DOHH2 (cell line): ENCODE data around the gene TXNDC17.

Experiments
- H3F3A ChIP-seq: fragments of 200-600 bp; sonication (generic), shearing (Covaris generic); 2 replicates; pipeline ENCODE4 v1.6.0; 2016; ENCODE audit warnings: antibody characterized with exemption, mild to moderate bottlenecking; ENCODE audit not compliant: control insufficient read depth, insufficient read depth
- H3K27ac ChIP-seq: fragments of 200-600 bp; sonication (generic); 2 replicates; pipeline ENCODE4 v1.5.1; 2014; ENCODE audit warnings: low read depth, mild to moderate bottlenecking, low read length, moderate library complexity
- H3K27me3 ChIP-seq: fragments of 200-600 bp; sonication (generic); 2 replicates; pipeline ENCODE4 v1.6.1; 2014; ENCODE audit warnings: mild to moderate bottlenecking, low read length, mixed read lengths; ENCODE audit not compliant: control insufficient read depth
- H3K36me3 ChIP-seq: fragments of 200-600 bp; sonication (generic); 2 replicates; pipeline ENCODE4 v1.6.1; 2014; ENCODE audit warnings: mild to moderate bottlenecking, low read length, moderate library complexity, mixed read lengths; ENCODE audit not compliant: control insufficient read depth
- H3K4me1 ChIP-seq: fragments of 200-600 bp; sonication (generic); 2 replicates; pipeline ENCODE4 v1.6.1; 2014; ENCODE audit warnings: mild to moderate bottlenecking, low read length, mixed read lengths; ENCODE audit not compliant: control insufficient read depth
- H3K4me2 ChIP-seq: fragments of 200-600 bp; sonication (generic); 2 replicates; pipeline ENCODE4 v1.6.0; 2014; ENCODE audit warnings: mild to moderate bottlenecking, low read length, moderate library complexity
- H3K4me3 ChIP-seq: fragments of 200-600 bp; sonication (generic); 2 replicates; pipeline ENCODE4 v1.5.1; 2014; ENCODE audit warnings: mild to moderate bottlenecking, low read length, mixed read lengths
- H3K79me2 ChIP-seq: fragments of 200-600 bp; sonication (generic); 2 replicates; pipeline ENCODE4 v1.6.1; 2014; ENCODE audit warnings: mild to moderate bottlenecking, low read length, mixed read lengths; ENCODE audit not compliant: control insufficient read depth
- H3K9me2 ChIP-seq: fragments of 200-600 bp; sonication (generic); replicated peaks from 2 replicates; pipeline ENCODE4 v1.6.1; 2014; ENCODE audit warnings: mild to moderate bottlenecking, low read length, mixed read lengths; ENCODE audit not compliant: control insufficient read depth
- H3K9me3 ChIP-seq: fragments of 200-600 bp; sonication (generic); 2 replicates; pipeline ENCODE4 v1.6.1; 2014; ENCODE audit warnings: antibody characterized with exemption, low read length, mixed read lengths; ENCODE audit not compliant: control insufficient read depth, insufficient read depth
- H4K20me1 ChIP-seq: fragments of 200-600 bp; sonication (generic); 2 replicates; pipeline ENCODE4 v1.6.0; 2014; ENCODE audit warnings: low read depth, mild to moderate bottlenecking, antibody characterized with exemption, low read length, moderate library complexity; ENCODE audit not compliant: control insufficient read depth, insufficient read depth
- CTCF ChIP-seq: fragments of 200-600 bp; sonication (generic); IDR thresholded peaks from one replicate; pipeline ENCODE4 v1.5.1; 2014; ENCODE audit warnings: antibody characterized with exemption, mild to moderate bottlenecking, low read depth, low read length; ENCODE audit not compliant: poor library complexity, severe bottlenecking
- EZH2phosphoT487 ChIP-seq: fragments of 200-600 bp; sonication (generic); IDR thresholded peaks from 2 replicates; pipeline ENCODE4 v1.6.1; 2017; ENCODE audit warnings: borderline replicate concordance, mild to moderate bottlenecking, antibody characterized with exemption, low read length, moderate library complexity, mixed read lengths

TXNDC17 gene

DNA sequence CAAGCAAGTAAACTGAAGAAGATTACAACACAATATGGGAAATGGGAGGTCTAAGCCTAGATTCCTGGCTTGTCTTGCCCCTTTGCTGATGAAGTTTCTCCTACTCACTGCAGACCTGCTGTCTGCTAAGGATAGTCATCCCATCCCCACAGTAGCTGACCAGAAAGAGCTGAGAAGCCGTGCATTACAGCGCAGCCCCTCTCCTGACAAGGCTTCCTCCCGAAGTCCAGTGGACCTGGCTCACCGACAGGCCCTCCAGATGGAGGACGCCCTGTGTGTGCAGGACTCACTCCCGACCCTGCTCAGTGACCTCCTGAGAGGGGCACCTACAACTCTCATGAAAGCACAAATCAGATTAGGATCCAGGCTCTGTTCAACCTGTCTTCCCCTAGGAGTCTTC, 35.7 kb upstream of the TXNDC17 start:
- Histone ChIP-seq H3K4me2 (no peak overlapping the region), H3K4me1 (peaks cover 1% of the 10 kb centered on the region), H3K9me3 (no peaks in the 10 kb centered on the region), H3K27me3 (no peaks in the 10 kb centered on the region), H3K9me2 (no peaks in the 10 kb centered on the region), H4K20me1 (no peaks in the 10 kb centered on the region; the same call in 1 of the 2 replicates), H3K36me3 (peaks cover 67% of the 10 kb centered on the region), H3K27ac (no peak overlapping the region), H3F3A (no peaks in the 10 kb centered on the region), H3K79me2 (no peaks in the 10 kb centered on the region), H3K4me3 (no peak overlapping the region)
- TF ChIP-seq EZH2phosphoT487 (no peak), CTCF (no peak)

GRCh38 chr17:6608321-6608720, 32.5 kb upstream of the TXNDC17 start:
- Histone ChIP-seq H3K4me2 (no peak overlapping the region), H3K36me3 (peaks cover 54% of the 10 kb centered on the region), H3K27me3 (no peaks in the 10 kb centered on the region)

GRCh38 chr17:6610011-6610410, 30.8 kb upstream of the TXNDC17 start:
- TF ChIP-seq EZH2phosphoT487 (no peak), CTCF (no peak)
- no peaks in the 10 kb centered on the region for H3K9me2 ChIP-seq
- H3K4me3 ChIP-seq: no peak overlapping the region
- no peaks in the 10 kb centered on the region for H3F3A ChIP-seq
- no peak overlapping the region for H3K4me2 ChIP-seq
- no peaks in the 10 kb centered on the region for H3K27me3 ChIP-seq
- H3K79me2 ChIP-seq: no peaks in the 10 kb centered on the region
- H4K20me1 ChIP-seq: peaks cover 3% of the 10 kb centered on the region; the same call in 1 of the 2 replicates
- H3K9me3 ChIP-seq: no peaks in the 10 kb centered on the region
- H3K36me3 ChIP-seq: peaks cover 56% of the 10 kb centered on the region
- no peaks in the 10 kb centered on the region for H3K4me1 ChIP-seq
- H3K27ac ChIP-seq: no peak overlapping the region

More at GRCh38 chr17:6608321-6608720, 32.5 kb upstream of the TXNDC17 start:
- H3K27ac ChIP-seq: no peak overlapping the region
- H3K9me3 ChIP-seq: no peaks in the 10 kb centered on the region
- no peaks in the 10 kb centered on the region for H3K79me2 ChIP-seq
- H3K4me3 ChIP-seq: no peak overlapping the region
- no peaks in the 10 kb centered on the region for H3K4me1 ChIP-seq
- H3K9me2 ChIP-seq: no peaks in the 10 kb centered on the region
- peaks cover under 1% of the 10 kb centered on the region; the same call in 1 of the 2 replicates for H4K20me1 ChIP-seq
- TF ChIP-seq EZH2phosphoT487 (no peak), CTCF (no peak)
- H3F3A ChIP-seq: no peaks in the 10 kb centered on the region

GRCh38 chr17:6611231-6611630, 29.6 kb upstream of the TXNDC17 start:
- no peaks in the 10 kb centered on the region for H3K27me3 ChIP-seq
- H3K4me2 ChIP-seq: no peak overlapping the region
- no peaks in the 10 kb centered on the region for H3F3A ChIP-seq
- H3K27ac ChIP-seq: no peak overlapping the region
- H3K4me1 ChIP-seq: no peaks in the 10 kb centered on the region
- H3K79me2 ChIP-seq: no peaks in the 10 kb centered on the region
- H3K4me3 ChIP-seq: no peak overlapping the region
- TF ChIP-seq CTCF (no peak), EZH2phosphoT487 (no peak)
- H3K9me2 ChIP-seq: no peaks in the 10 kb centered on the region
- H3K9me3 ChIP-seq: no peaks in the 10 kb centered on the region
- H4K20me1 ChIP-seq: peaks cover 3% of the 10 kb centered on the region; the same call in 1 of the 2 replicates
- H3K36me3 ChIP-seq: peaks cover 46% of the 10 kb centered on the region
